H1 (cell line): ENCODE measurements around the gene EIF1AX. TPM values are rescaled to one million over a fixed set of nuclear protein-coding genes. Genes with fewer than 3 reads are reported as not detected.
"Not testable (repeated sequence)": the region's sequence is repeated elsewhere in the genome, so short reads cannot be mapped to it uniquely, and the experiment has no call there.

ENCODE experiments used
- CTCF ChIA-PET: fragments of 300-600 bp; sonication (Branson Sonifier 250); formaldehyde crosslinking; loops from one replicate; lab custom pipeline; 2021; ENCODE audit not compliant: partially characterized antibody; lab: Charles Lee
- POLR2A ChIA-PET: fragments of 300-600 bp; sonication (Branson Sonifier 250); formaldehyde crosslinking; loops from one replicate; lab custom pipeline; 2021; ENCODE audit warnings: inconsistent platforms; ENCODE audit not compliant: partially characterized antibody; lab: Charles Lee
- DNase-seq, 2 experiments: peaks; one replicate each; pipeline versions ENCODE4 v3.0.0 to v3.0.0-alpha.2; 2010 to 2022; ENCODE audit warnings: low spot score in 2 of 2, low read depth in 1 of 2, mixed read lengths in 1 of 2
- FAIRE-seq: peaks from 2 replicates; lab custom pipeline; 2011; peaks lifted over from hg19 to GRCh38; lab: Jason Lieb, UNC
- H2AFZ ChIP-seq: 2 replicates; pipeline ENCODE4 v1.8.1; 2012; ENCODE audit warnings: low read length, inconsistent platforms
- H2AK5ac ChIP-seq: 2 replicates; pipeline ENCODE4 v1.6.1; 2013; ENCODE audit warnings: low read depth, low read length
- H2BK120ac ChIP-seq: replicated peaks from 2 replicates; pipeline ENCODE3; 2013; ENCODE audit warnings: low read depth, low read length, inconsistent platforms
- H2BK12ac ChIP-seq: 2 replicates; pipeline ENCODE4 v1.6.1; 2013; ENCODE audit warnings: low read depth, low read length
- H2BK15ac ChIP-seq: 2 replicates; pipeline ENCODE4 v1.6.1; 2013; ENCODE audit warnings: low read length
- H2BK20ac ChIP-seq: 2 replicates; pipeline ENCODE4 v1.6.1; 2013; ENCODE audit warnings: low read length
- H2BK5ac ChIP-seq: 2 replicates; pipeline ENCODE4 v1.6.1; 2013; ENCODE audit warnings: low read depth, low read length
- H3K14ac ChIP-seq: 2 replicates; pipeline ENCODE4 v1.6.1; 2013; ENCODE audit warnings: inconsistent platforms; ENCODE audit not compliant: insufficient read length
- H3K18ac ChIP-seq: 2 replicates; pipeline ENCODE4 v1.6.1; 2013; ENCODE audit warnings: low read length; ENCODE audit errors: extremely low read depth
- H3K23ac ChIP-seq: 2 replicates; pipeline ENCODE4 v1.6.1; 2013; ENCODE audit warnings: inconsistent platforms; ENCODE audit not compliant: insufficient read length
- H3K23me2 ChIP-seq: 2 replicates; pipeline ENCODE4 v1.6.1; 2013; ENCODE audit warnings: low read depth, low read length
- H3K27ac ChIP-seq: 2 replicates; pipeline ENCODE4 v1.6.1; 2011; ENCODE audit warnings: low read depth, low read length, inconsistent platforms
- H3K27me3 ChIP-seq, 4 experiments: replicated peaks in 1 of 4; 1 replicate in 1 of 4; 2 replicates in 3 of 4; pipeline versions ENCODE4 v1.6.1 to v1.8.1; 2011 to 2013; ENCODE audit warnings: low read length in 3 of 4, mild to moderate bottlenecking in 3 of 4, inconsistent platforms in 2 of 4, mixed read lengths in 2 of 4, moderate library complexity in 1 of 4; ENCODE audit not compliant: control insufficient read depth in 3 of 4, insufficient read depth in 3 of 4; ENCODE audit errors: extremely low read depth in 1 of 4
- H3K36me3 ChIP-seq, 4 experiments: 2 replicates each; pipeline versions ENCODE4 v1.6.1 to v1.8.1; 2011 to 2013; ENCODE audit warnings: mild to moderate bottlenecking in 4 of 4, low read length in 3 of 4, moderate library complexity in 2 of 4, control low read depth in 1 of 4, inconsistent platforms in 1 of 4; ENCODE audit not compliant: insufficient read depth in 4 of 4, control insufficient read depth in 2 of 4
- H3K4ac ChIP-seq: replicated peaks from 2 replicates; pipeline ENCODE3; 2013; ENCODE audit warnings: low read length, low read depth, mixed read lengths, inconsistent platforms; ENCODE audit not compliant: insufficient read length
- H3K4me1 ChIP-seq, 4 experiments: replicated peaks in 1 of 4; 1 replicate in 1 of 4; 2 replicates in 3 of 4; pipeline versions ENCODE4 v1.6.1 to v1.8.1; 2011 to 2013; ENCODE audit warnings: low read length in 3 of 4, inconsistent platforms in 2 of 4, mixed read lengths in 1 of 4; ENCODE audit not compliant: insufficient read depth in 4 of 4, control insufficient read depth in 3 of 4
- H3K4me2 ChIP-seq, 2 experiments: 2 replicates each; pipeline versions ENCODE4 v1.6.1 to v1.8.1; 2011 to 2013; ENCODE audit warnings: low read depth in 2 of 2, low read length in 2 of 2, control low read depth in 1 of 2, inconsistent platforms in 1 of 2, mild to moderate bottlenecking in 1 of 2; ENCODE audit not compliant: insufficient read depth in 1 of 2
- H3K4me3 ChIP-seq, 4 experiments: fragments of 200-600, 300-600 bp in 1 of 4; sonication (generic), shearing (Covaris generic), sonication (Bioruptor Twin) in 1 of 4; 2 replicates each; pipeline versions ENCODE4 v1.5.1 to v1.8.1; 2011 to 2016; ENCODE audit warnings: low read length in 4 of 4, low read depth in 3 of 4, control low read depth in 2 of 4, inconsistent platforms in 2 of 4, mild to moderate bottlenecking in 2 of 4, mixed read lengths in 1 of 4, moderate library complexity in 1 of 4; ENCODE audit not compliant: insufficient read depth in 2 of 4; ENCODE audit errors: extremely low read depth in 1 of 4
- H3K56ac ChIP-seq: replicated peaks from 2 replicates; pipeline ENCODE3; 2013; ENCODE audit warnings: low read depth, mild to moderate bottlenecking, mixed read lengths, low read length, inconsistent platforms; ENCODE audit not compliant: insufficient read length
- H3K79me1 ChIP-seq: 2 replicates; pipeline ENCODE4 v1.6.1; 2013; ENCODE audit warnings: low read depth, low read length, control low read depth
- H3K79me2 ChIP-seq, 2 experiments: 2 replicates each; pipeline versions ENCODE4 v1.6.1 to v1.8.1; 2012 to 2013; ENCODE audit warnings: low read length in 2 of 2, mild to moderate bottlenecking in 2 of 2, inconsistent platforms in 1 of 2; ENCODE audit not compliant: insufficient read depth in 2 of 2, control insufficient read depth in 1 of 2
- H3K9ac ChIP-seq, 4 experiments: replicated peaks in 1 of 4; 1 replicate in 1 of 4; 2 replicates in 3 of 4; pipeline versions ENCODE4 v1.6.1 to v1.8.1; 2011 to 2013; ENCODE audit warnings: low read depth in 3 of 4, low read length in 3 of 4, control low read depth in 2 of 4, mild to moderate bottlenecking in 2 of 4, moderate library complexity in 2 of 4, inconsistent platforms in 1 of 4; ENCODE audit errors: extremely low read depth in 1 of 4
- H3K9me3 ChIP-seq, 2 experiments: 2 replicates each; pipeline versions ENCODE4 v1.6.1 to v1.8.1; 2012 to 2013; ENCODE audit warnings: mild to moderate bottlenecking in 2 of 2, moderate library complexity in 2 of 2, control low read depth in 1 of 2, inconsistent platforms in 1 of 2, low read depth in 1 of 2, low read length in 1 of 2, mixed read lengths in 1 of 2; ENCODE audit not compliant: insufficient read depth in 2 of 2
- H4K20me1 ChIP-seq, 2 experiments: replicated peaks in 1 of 2; 2 replicates each; pipeline versions ENCODE3 to v1.8.1; 2011 to 2013; ENCODE audit warnings: inconsistent platforms in 2 of 2, low read length in 2 of 2, mild to moderate bottlenecking in 1 of 2; ENCODE audit not compliant: insufficient read depth in 2 of 2, control insufficient read depth in 1 of 2
- H4K5ac ChIP-seq: 2 replicates; pipeline ENCODE4 v1.6.1; 2013; ENCODE audit warnings: low read length, low read depth, mixed read lengths, inconsistent platforms; ENCODE audit not compliant: insufficient read length
- H4K8ac ChIP-seq: 2 replicates; pipeline ENCODE4 v1.8.0; 2013; ENCODE audit warnings: mild to moderate bottlenecking, moderate library complexity, low read length, inconsistent platforms; ENCODE audit not compliant: insufficient read depth; ENCODE audit errors: extremely low read depth
- H4K91ac ChIP-seq: replicated peaks from 2 replicates; pipeline ENCODE3; 2013; ENCODE audit warnings: low read length, mixed read lengths, inconsistent platforms; ENCODE audit not compliant: insufficient read length
- HDAC6 ChIP-seq: IDR thresholded peaks from one replicate; pipeline ENCODE4 v1.7.1; 2012; ENCODE audit warnings: low read depth, mild to moderate bottlenecking, inconsistent platforms, low read length, moderate library complexity
- polyA plus RNA-seq, 7 experiments: library from polyadenylated mRNA; depleted of rRNA in 3 of 7; stranded (reverse) in 5 of 7; unstranded in 2 of 7; fragments of >200 nt in 5 of 7; fragments of 200-250 nt in 2 of 7; gene quantifications; 1 replicate in 5 of 7; 2 replicates in 1 of 7; 4 replicates in 1 of 7; pipeline versions ENCODE4 v1.2.1 to v1.2.3, GENCODE V29; 2011 to 2013; ENCODE audit warnings: missing spikeins in 2 of 7, mixed read lengths in 2 of 7
- total RNA-seq: library from RNA; stranded (reverse); fragmentation: NEBNext Ultra II Directional; extraction: Animal tissue kit (Norgen Biotek cat#: 25700); gene quantifications from 2 replicates; pipeline ENCODE4 v1.2.1, GENCODE V29; 2021
- TF ChIP-seq, protein P1 (sequence below): IDR thresholded peaks from 2 replicates; pipeline ENCODE4 v1.6.1; 2011; ENCODE audit warnings: low read length, improper control_type of control experiment

The EIF1AX gene
- total and polyA plus RNA-seq, 2 of the 8 experiments (the other 6 are each of a cell fraction or from before 2014, with no cell fraction given), result 34.0 to 175 TPM

DNA sequence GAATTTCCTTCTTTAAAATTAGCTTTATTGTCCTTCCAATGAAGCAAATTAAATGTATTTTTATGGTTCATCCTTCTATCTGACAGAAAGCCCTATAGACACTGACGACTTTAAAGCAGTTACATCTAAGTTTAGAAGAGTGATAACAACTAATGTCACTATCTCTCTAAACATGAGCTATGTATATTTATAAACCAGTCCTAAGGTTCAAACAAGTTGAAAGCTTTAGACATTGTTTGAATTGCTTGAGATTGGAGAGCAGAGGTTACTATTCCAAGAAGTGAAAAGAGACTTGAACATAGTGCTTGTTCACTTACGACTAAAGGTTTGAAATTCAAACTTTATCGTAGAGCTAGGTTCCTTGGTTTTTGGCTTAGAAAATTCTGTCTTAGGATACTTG is 30.2 kb upstream of the EIF1AX start (continued):
- no peak for TF ChIP-seq HDAC6
- TF ChIP-seq, protein P1, sequence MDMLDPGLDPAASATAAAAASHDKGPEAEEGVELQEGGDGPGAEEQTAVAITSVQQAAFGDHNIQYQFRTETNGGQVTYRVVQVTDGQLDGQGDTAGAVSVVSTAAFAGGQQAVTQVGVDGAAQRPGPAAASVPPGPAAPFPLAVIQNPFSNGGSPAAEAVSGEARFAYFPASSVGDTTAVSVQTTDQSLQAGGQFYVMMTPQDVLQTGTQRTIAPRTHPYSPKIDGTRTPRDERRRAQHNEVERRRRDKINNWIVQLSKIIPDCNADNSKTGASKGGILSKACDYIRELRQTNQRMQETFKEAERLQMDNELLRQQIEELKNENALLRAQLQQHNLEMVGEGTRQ, result no peak

DNA sequence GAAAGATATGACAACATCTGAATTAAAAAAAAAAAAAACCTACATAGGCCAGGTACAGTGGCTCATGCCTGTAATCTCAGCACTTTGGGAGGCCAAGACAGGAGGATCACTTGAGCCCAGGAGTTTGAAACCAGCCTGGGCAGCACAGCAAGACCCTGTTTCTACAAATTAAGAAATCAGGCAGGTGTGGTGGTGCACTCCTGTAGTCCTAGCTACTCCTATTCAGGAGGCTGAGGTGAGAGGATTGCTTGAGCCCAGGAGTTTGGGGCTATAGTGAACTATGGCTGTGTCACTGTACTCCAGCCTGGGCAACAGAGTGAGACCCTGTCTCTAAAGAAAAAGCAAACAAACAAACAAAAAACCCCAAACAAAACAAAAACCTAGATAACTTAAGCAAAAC is 20.9 kb upstream of the EIF1AX start:
- FAIRE-seq, H2BK120ac ChIP-seq, H3K14ac ChIP-seq: not testable (repeated sequence)

More for the DNA sequence above, 20.9 kb upstream of the EIF1AX start:
- H3K18ac ChIP-seq, H4K5ac ChIP-seq, H3K4me2 ChIP-seq, POLR2A ChIA-PET, DNase-seq, H3K4me1 ChIP-seq, H3K9me3 ChIP-seq, H3K23me2 ChIP-seq, H3K4me3 ChIP-seq, H2BK20ac ChIP-seq, H3K56ac ChIP-seq, H2BK12ac ChIP-seq, H3K23ac ChIP-seq, H4K91ac ChIP-seq, H4K8ac ChIP-seq, H2AK5ac ChIP-seq, H3K9ac ChIP-seq, H2BK15ac ChIP-seq, CTCF ChIA-PET, H2AFZ ChIP-seq, H3K27ac ChIP-seq, H2BK5ac ChIP-seq, H3K79me1 ChIP-seq, H3K4ac ChIP-seq, H3K79me2 ChIP-seq, H3K36me3 ChIP-seq, H3K27me3 ChIP-seq, H4K20me1 ChIP-seq: not testable (repeated sequence)
